HG03432 (cell line): ENCODE measurements around the gene LRFN4.

Experiments used
- ATAC-seq: cut with Tn5 transposase; IDR thresholded peaks from one replicate; pipeline ENCODE4 v1.9.1; 2021; ENCODE audit warnings: mild to moderate bottlenecking, moderate library complexity; ENCODE audit not compliant: unreplicated experiment

The LRFN4 gene

GRCh38 chr11:66870131-66870530 is 13.3 kb downstream of the LRFN4 start:
- ATAC-seq, result no peak

- ATAC-seq, result no peak
Observed at GRCh38 chr11:66870616-66871520, 14.0 kb downstream of the LRFN4 start.

- ATAC-seq, result no peak
Observed at GRCh38 chr11:66871521-66871901, 14.6 kb downstream of the LRFN4 start.

- no peak for ATAC-seq
Observed at GRCh38 chr11:66874232-66874631, 17.4 kb downstream of the LRFN4 start.

- no peak for ATAC-seq
Observed at GRCh38 chr11:66875378-66875777, 18.5 kb downstream of the LRFN4 start.

- no peak for ATAC-seq
Observed at GRCh38 chr11:66877588-66878385, 20.9 kb downstream of the LRFN4 start.

GRCh38 chr11:66878474-66878873 is 21.6 kb downstream of the LRFN4 start:
- no peak for ATAC-seq

- ATAC-seq, result no peak
Observed at GRCh38 chr11:66879000-66879399, 22.1 kb downstream of the LRFN4 start.

GRCh38 chr11:66879583-66879982 is 22.7 kb downstream of the LRFN4 start:
- no peak for ATAC-seq

- ATAC-seq, result no peak
Observed at GRCh38 chr11:66879999-66880398, 23.1 kb downstream of the LRFN4 start.

- no peak for ATAC-seq
Observed at GRCh38 chr11:66880496-66881450, 23.9 kb downstream of the LRFN4 start.

GRCh38 chr11:66881451-66881835 is 24.6 kb downstream of the LRFN4 start:
- ATAC-seq, result no peak

- ATAC-seq, result no peak
Observed at GRCh38 chr11:66881927-66882452, 25.1 kb downstream of the LRFN4 start.

- ATAC-seq, result no peak
Observed at GRCh38 chr11:66882561-66883015, 25.7 kb downstream of the LRFN4 start.

- ATAC-seq, result no peak
Observed at GRCh38 chr11:66883016-66883965, 26.4 kb downstream of the LRFN4 start.

GRCh38 chr11:66884443-66884842 is 27.6 kb downstream of the LRFN4 start:
- ATAC-seq, result no peak

GRCh38 chr11:66885469-66885868 is 28.6 kb downstream of the LRFN4 start:
- no peak for ATAC-seq

GRCh38 chr11:66885950-66886440 is 29.1 kb downstream of the LRFN4 start:
- ATAC-seq, result no peak

- ATAC-seq, result no peak
Observed at GRCh38 chr11:66886671-66887221, 29.9 kb downstream of the LRFN4 start.
